Sciatic nerve (tissue), 2 donors: Measurements from ENCODE around the gene HTRA3. TPM values are rescaled to one million over a fixed set of nuclear protein-coding genes. Genes with fewer than 3 reads are reported as not detected.

Experiments
- ATAC-seq: fragments of 200-7000 bp; cut with Tn5 transposase; one replicate; pipeline ENCODE4 v1.9.1; 2020; ENCODE audit warnings: mild to moderate bottlenecking, moderate library complexity
- DNase-seq: peaks from one replicate; pipeline ENCODE4 v3.0.0-alpha.2; 2020; ENCODE audit warnings: low spot score
- intact Hi-C: fragments of 100-400 bp; cut with DNase I; formaldehyde crosslinking; loops from one replicate; pipeline ENCODE4 v1.14.2; 2022
- total RNA-seq: library from RNA; stranded (reverse); fragmentation: NEBNext Ultra II Directional; extraction: Animal tissue kit (Norgen Biotek cat#: 25700); gene quantifications from one replicate; pipeline ENCODE4 v1.2.1, GENCODE V29; 2021
- donor health status: DM: no; HTN: no; CAD: no.
- donor health status: DM: no; HTN: no; CAD: no.

Gene HTRA3
- total RNA-seq, result 23.7 TPM

DNA sequence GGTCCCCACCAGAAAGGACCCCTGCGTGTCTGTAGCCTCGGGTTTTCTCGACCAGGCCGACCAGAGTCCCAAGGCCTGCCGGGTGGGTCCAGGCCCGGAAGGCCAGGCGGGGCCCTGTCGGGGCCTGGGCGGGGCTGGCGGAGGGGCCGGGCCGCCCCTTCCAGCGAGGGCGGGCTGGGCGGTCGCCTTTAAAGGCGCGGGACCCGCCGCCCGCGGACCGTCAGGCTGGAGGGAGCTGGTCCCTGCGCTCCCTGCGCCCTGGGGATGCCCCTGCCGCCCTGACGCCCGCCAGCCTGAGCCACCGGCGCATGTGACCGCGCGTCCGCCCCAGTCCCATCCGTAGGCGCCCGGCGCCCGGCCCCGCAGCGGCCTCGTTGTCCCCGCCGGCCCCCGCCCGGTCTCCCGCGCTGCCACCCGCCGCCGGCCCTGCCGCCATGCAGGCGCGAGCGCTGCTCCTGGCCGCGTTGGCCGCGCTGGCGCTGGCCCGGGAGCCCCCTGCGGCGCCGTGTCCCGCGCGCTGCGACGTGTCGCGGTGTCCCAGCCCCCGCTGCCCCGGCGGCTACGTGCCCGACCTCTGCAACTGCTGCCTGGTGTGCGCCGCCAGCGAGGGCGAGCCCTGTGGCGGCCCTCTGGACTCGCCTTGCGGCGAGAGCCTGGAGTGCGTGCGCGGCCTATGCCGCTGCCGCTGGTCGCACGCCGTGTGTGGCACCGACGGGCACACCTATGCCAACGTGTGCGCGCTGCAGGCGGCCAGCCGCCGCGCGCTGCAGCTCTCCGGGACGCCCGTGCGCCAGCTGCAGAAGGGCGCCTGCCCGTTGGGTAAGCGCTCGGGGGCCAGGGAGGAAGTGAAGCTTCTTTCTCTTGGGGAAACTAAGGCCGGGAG is at the start of gene HTRA3:
Gene HTRA3 (plus strand): TSS at position 220 of the 883 bp plus-strand sequence. CDS start 215 bp downstream, at position 435.
- no peak for DNase-seq
- intact Hi-C loops, result loop anchor here (5.0 kb wide), 1 partner anchor 1778 kb away; no protein-coding TSS in a partner anchor
- ATAC-seq, result peak; percentile 72

DNA sequence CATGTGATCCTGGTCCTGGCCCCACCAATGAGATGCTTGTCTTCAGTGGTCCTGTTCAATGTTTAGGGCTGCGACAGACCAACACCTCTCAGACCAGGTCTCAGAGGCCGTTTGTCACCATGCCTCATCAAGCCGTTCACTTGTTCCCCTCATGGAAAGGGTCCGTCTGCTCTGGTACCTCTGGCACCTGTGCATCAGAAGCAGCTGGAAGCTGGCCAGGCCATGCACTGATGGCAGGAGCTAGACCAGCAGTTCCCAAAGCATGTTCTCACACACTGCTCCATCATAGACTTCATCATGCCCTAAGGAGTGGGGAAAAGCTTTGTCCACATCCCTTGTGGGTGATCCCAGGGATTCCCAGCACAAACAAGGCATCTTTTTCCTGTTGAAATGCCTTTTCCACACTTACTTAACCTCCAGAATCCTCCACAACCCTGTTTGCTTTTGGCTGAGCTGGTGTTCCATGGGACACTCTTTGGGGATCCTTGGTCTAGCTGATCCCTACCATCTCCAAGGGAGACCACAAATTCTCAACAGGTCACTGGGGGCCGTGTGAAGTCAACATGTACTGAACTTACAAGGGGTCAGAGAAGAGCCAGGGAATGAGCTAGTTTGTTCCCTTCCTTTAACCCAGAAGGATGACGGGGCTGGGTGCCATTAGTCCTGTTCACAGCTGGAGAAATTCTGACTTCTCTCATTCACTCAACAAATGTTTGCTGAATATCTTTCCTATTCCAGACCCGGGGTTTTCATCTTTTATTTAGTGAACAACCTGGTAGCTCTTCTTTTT is 48.7 kb upstream of the HTRA3 start:
- intact Hi-C loops, result no loop called here
- DNase-seq, result no peak
- ATAC-seq, result no peak

DNA sequence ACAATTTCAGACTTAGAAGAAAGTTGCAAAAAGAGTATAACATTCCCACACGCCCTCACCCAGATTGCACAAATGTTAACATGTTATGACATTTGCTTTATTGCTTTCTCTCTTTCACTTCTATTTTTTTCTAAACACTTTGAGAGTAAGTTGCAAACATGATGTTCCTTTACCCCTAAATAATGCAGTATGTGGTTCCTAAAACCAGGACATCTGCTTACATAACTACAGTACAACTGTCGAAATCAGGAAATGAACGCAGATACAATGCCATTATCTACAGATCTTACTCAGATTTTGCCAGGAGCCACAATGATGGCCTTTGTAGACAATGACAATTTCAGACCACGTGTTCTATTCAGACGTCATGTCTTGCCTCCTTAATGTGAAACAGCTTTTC is 48.1 kb upstream of the HTRA3 start:
- peak; percentile 74 for ATAC-seq
- intact Hi-C loops, result no loop called here
- no peak for DNase-seq

DNA sequence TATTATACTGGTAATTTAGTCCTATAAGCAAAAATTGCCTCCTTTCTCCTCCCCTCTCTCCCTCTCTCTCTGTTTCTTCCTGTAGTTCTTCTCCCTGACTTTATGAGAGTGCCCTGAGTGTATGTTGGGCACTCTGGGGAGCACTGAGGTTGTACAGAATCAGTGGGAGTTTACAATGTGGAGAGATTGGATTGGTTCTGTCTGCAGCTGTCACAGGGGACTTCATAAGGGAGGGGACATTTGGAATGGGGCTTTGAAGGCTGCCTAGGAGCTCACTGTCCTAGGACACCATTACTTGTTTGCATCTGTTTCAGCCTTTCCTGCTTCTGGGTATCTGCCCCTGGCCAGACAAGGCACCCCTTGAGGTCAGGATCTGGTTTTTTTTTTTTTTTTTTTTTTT is 47.6 kb upstream of the HTRA3 start:
- no peak for ATAC-seq
- DNase-seq, result no peak

DNA sequence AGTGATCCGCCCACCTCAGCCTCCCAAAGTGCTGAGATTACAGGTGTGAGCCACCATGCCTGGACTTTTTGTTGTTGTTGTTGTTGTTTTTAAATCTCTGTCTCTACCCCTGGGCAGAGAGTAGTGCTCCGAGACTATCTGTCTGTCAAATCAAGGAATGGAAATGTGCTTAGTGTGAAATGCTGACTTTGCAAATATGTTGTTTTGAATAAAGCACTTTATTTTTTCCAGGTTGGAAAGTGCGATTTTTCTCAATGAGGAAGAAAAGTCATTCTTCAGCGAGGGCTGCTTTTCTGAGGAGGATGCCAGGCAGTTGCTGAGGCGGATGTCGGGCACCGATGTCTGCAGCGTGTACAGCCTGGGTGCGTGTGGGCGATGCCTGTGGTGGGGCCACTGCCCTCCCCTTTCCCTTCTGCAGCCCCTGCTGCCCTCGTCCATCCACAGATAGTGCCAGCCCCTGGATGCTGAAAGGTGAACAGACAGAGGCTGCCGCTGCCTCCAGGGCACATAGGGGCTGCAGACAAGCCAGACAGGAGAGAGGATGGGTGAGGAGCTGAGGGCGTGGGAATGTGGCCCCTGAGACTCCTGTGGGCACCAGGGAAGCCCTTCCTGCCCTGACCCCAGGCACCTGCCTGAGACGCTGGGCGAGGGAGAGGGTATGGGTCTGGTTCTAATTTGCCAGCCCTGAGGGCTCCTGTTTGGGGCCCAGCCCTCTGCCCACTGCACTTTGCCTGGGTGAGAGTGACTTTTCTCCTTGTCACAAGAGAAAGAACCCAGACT is 46.8 kb upstream of the HTRA3 start:
- intact Hi-C loops, result no loop called here
- DNase-seq (no peak), ATAC-seq (no peak)

More for the DNA sequence above, 47.6 kb upstream of the HTRA3 start:
- intact Hi-C loops, result no loop called here

DNA sequence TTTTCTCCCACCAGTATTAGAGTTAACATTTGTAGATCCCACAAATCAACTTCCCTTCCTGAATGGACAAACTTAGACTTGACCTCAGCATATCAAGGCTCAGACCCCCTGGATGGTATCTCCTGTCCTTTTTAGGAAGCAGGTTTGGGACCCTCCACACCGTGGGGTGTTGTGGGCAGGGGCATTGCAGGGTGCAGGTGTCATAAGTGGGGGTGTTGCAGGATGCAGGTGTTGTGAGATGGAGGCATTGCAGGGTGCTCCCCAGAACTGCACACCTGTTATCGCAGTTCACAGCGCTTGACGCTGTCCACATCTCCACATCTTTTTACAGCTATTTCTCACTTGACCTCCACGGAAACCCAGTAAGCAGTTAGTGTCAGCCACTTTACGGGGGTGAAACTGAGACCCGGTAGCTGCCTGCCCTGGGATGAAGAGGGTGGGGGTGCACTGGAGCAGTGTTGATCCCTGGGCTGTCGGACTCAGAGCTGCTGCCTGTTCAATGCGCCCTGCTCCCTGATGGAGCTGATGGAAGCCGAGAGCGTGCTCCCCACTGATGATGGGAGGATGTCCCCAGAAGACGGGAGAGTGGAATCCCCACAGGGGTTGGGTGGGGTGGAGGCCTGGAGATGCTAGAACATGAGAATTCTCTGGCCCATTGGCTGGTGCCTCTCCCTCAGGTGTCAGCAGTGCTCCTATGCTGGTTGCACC is 45.1 kb upstream of the HTRA3 start:
- DNase-seq (no peak), ATAC-seq (no peak)
- intact Hi-C loops, result no loop called here

DNA sequence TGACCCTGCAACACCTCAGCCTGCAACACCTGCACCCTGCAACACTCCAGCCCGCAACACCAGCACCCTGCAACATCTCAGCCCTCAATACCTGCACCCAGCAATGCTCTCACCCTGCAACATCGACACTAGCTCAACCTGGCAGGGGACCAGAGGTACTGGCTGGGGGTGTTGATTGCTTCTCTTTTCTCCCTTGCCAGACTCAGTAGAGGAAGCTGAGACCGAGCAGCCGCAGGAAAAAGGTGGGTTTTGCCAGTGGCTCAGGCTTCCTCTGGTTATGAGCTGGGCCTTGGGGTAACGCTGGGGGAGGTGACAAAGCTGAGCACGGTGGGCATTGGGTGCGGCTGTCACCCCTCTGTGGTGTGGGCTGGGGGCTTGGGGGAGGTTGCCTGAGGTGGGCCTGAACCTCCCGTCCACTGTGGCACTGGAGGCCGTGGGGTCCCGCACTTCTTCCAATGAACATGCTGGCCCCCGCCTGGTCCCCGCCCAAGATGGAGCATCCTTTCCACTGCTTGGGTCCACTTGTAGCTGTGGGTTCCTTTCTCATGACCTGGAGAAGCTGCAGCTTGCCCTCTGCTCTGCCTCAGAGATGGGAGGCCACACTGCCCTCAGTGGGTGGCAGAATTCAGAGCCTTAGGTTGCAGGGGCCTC is 44.5 kb upstream of the HTRA3 start:
- DNase-seq (no peak), ATAC-seq (no peak)
- intact Hi-C loops, result no loop called here

DNA sequence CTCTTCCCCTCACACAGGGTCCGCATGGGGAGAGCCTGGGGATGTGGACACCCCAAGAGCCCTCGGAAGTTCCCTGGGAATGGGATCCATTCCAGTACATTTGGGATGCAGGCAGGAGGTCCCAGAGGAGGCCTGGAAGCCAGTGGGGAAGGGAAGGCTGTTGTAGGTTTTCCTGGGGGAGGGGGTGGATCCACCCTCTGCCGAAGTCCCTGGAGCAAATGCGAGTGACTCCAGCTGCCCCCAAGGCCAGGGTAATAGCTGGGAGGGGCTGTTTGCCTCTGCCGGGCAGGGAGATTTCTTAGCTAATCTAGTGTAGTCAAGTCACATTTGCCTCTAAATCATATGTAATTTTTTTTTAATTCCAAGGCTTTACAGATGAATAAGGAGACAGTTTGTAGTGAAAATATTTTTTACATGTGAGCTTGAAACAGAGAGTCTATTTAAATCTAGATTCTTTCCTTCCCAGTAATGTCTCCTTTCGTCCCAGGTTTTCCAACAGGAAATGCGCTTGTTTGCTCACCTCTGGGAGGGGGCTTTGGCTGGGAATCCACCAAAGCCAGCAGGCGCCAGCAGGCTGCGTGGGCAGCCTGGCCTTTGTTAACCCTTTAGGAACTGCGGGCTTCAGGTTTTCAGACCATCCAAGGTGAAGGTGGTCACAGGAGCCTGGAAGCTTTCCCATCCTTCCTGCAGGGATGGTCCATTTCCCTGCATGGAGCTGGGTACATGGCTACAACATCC is 43.7 kb upstream of the HTRA3 start:
- intact Hi-C loops, result no loop called here
- DNase-seq (no peak), ATAC-seq (no peak)

DNA sequence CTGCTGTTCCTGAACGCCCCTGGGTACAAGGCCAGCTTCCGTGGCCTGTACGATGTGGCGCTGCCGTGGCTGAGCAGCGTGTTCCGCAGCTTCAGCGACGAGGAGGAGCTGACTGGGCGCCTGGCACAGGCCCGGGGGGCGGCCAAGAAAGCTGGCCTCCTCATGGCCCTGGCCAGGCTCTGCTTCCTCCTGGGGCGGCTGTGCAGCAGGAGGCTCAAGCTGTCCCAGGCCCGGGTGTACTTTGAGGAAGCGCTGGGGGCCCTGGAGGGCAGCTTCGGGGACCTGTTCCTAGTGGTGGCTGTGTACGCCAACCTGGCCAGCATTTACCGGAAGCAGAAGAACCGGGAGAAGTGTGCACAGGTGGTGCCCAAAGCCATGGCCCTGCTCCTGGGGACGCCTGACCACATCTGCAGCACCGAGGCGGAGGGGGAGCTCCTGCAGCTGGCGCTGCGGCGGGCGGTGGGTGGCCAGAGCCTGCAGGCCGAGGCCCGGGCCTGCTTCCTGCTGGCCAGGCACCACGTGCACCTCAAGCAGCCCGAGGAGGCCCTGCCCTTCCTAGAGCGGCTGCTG is 42.3 kb upstream of the HTRA3 start:
- no peak for DNase-seq
- intact Hi-C loops, result no loop called here
- peak; percentile 52 for ATAC-seq

DNA sequence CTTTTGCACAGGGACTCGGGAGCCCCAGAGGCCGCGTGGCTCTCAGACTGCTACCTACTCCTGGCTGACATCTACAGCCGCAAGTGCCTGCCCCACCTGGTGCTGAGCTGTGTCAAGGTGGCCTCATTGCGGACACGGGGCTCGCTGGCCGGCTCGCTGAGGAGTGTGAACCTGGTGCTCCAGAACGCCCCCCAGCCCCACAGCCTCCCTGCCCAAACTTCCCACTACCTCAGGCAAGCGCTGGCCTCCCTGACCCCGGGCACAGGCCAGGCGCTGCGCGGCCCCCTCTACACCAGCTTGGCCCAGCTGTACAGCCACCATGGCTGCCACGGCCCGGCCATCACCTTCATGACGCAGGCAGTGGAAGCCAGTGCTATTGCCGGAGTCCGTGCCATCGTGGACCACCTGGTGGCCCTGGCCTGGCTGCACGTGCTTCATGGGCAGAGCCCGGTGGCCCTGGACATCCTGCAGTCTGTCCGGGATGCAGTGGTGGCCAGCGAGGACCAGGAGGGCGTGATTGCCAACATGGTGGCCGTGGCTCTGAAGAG is 41.7 kb upstream of the HTRA3 start:
- DNase-seq (no peak), ATAC-seq (peak; percentile 2)
- intact Hi-C loops, result no loop called here

DNA sequence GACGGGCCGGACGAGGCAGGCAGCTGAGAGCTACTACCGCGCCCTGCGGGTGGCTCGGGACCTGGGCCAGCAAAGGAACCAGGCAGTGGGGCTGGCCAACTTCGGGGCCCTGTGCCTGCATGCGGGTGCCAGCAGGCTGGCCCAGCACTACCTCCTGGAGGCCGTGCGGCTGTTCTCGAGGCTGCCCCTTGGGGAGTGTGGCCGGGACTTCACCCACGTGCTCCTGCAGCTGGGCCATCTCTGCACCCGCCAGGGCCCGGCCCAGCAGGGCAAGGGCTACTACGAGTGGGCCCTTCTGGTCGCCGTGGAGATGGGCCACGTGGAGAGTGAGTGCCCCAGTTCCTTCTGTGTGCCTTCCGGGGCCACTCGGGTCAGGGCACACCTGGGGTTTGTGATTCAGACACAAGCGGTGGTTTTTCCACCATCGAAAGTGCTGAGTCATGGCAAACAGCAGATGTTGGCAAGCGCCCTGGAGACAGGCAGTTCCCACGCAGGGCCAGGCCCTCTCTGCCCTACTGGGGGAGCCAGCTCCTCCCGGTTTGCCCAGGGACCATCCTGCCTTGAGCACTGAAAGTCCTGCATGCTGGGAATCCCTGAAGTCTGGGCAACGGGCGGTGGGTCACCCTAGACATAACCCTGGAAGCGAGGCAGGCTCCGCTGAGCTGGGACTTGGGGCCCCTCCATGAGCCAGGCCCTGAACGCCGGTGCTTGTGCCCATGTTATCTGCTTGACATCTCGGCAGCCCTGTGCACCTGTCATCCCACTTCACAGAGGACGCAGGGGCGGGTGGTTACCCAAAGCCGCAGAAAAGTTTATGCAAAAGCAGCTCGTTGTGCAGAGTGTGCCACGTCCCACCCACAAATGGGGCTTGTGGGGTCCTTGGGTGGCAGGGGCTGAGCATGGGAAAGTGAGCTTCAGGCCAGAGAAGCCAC is 41.0 kb upstream of the HTRA3 start:
- intact Hi-C loops, result no loop called here
- DNase-seq (peak; percentile 80), ATAC-seq (peak; percentile 83)

DNA sequence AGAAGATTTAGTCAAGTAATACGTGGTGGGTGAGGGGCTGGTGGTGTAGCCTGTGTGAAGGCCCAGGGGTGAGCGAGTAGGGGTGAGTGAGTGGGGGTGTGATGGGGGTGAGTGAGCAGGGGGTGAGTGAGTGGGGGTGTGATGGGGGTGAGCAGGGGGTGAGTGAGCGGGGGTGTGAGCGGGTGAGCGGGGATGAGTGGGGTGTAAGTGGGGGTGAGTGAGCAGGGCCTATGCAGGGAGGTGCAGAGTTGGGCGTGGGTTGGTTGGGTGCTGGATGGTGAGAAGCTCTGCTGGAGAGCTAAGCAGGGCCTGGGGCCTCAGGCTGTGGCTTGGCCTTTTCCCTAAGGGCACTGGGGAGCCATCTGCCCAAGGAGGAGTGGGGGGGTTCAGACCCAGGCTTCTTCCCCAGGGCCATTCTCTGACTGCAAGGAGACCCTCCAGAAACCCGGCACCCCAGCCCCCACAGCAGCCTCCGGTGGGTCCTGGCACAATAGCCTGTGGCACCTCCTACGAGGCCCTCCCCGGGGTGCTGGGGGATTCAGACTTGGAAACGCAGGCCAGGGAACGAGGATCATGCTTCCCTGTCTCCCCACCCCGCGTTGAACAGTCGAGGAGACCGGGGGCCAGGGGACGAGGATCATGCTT is 40.1 kb upstream of the HTRA3 start:
- DNase-seq (no peak), ATAC-seq (no peak)
- intact Hi-C loops, result no loop called here

DNA sequence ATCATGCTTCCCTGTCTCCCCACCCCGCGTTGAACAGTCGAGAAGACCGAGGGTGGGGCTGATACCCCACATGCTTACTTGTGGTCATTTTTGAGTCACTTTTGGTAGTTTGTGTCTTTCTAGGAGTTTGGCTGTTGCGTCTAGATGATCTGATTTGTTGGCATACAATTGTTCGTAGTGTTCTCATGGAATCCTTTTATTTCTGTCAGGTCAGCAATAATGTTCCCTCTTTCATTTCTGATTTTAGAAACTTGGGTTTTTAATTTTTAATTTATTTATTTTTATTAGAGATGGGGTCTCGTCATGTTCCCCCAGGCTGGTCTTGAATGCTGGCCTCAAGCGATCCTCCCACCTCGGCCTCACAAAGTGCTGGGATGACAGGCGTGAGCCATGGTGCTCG is 39.5 kb upstream of the HTRA3 start:
- no peak for ATAC-seq
- intact Hi-C loops, result no loop called here
- no peak for DNase-seq

DNA sequence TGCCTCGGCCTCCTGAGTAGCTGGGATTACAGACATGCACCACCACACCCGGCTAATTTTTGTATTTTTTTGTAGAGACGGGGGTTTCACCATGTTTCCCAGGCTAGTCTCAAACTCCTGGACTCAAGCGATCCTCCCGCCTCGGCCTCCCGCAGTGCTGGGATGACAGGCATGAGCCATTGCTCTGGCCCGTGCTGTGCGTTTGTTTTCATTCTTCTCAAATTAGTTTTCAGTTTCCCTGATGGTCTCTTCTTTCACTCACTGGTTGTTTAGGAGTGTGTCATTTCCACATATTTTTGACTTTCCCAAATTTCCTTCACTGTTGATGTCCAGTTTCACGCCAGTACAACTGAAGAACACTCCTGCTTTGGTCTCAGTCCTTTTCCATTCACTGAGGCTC is 38.7 kb upstream of the HTRA3 start:
- intact Hi-C loops, result no loop called here
- ATAC-seq (no peak), DNase-seq (no peak)

DNA sequence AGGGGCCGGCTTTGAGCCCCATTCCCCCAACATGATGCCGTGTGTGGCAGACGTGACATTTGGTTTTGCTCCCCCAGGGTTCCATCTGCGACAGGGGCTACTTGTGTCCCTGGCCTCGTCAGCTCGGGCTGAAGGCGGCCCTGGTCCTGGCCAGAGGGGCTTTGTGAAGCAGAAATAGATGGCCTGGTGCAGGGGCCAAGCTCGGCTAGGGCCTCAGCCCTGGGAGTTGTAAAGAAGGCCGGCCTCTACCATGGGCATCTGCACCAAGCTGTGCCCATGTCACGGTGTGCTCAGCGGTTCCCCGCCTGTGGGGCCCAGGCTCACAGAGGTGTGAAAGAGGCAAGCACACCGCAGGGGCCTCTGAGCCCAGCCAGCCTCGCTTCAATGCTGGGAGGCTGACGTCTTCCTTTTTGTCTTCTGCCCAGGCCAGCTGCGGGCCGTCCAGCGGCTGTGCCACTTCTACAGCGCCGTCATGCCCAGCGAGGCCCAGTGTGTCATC is 38.0 kb upstream of the HTRA3 start:
- intact Hi-C loops, result no loop called here
- DNase-seq, result no peak
- no peak for ATAC-seq
